SK-N-SH (cell line): ENCODE results near the gene CALHM1. TPM values are rescaled to one million over a fixed set of nuclear protein-coding genes. Genes with fewer than 3 reads are reported as not detected.

Experiments used
- CTCF ChIA-PET: fragments of 300-600, 350-600 bp; formaldehyde crosslinking; extraction: SDS; loops from one replicate; lab custom pipeline; 2021; lab: Yijun Ruan, JAX
- POLR2A ChIA-PET: fragments of 350-600 bp; sonication (Branson Sonifier 250); formaldehyde crosslinking; extraction: SDS; loops from one replicate; lab custom pipeline; 2020; ENCODE audit warnings: antibody characterized with exemption, inconsistent platforms; lab: Yijun Ruan, JAX
- DNase-seq: peaks from one replicate; pipeline ENCODE4 v3.0.0; 2012
- H2AFZ ChIP-seq: fragments of 200-600 bp; sonication (generic); 2 replicates; pipeline ENCODE4 v1.8.1; 2016; ENCODE audit warnings: antibody characterized with exemption, mild to moderate bottlenecking, low read depth
- H3F3A ChIP-seq: fragments of 200-600 bp; sonication (generic); replicated peaks from 2 replicates; pipeline ENCODE3; 2016; ENCODE audit warnings: antibody characterized with exemption, mild to moderate bottlenecking; ENCODE audit not compliant: insufficient read depth
- H3K27ac ChIP-seq, 2 experiments: fragments of 200-500 bp in 1 of 2; fragments of 200-600 bp in 1 of 2; sonication (Bioruptor generic) in 1 of 2; sonication (generic), shearing (Covaris generic) in 1 of 2; 2 replicates each; pipeline versions ENCODE4 v1.5.1 to v1.6.1; 2014 to 2016; ENCODE audit warnings: low read depth in 2 of 2, inconsistent platforms in 1 of 2, low read length in 1 of 2, mild to moderate bottlenecking in 1 of 2, mixed read lengths in 1 of 2
- H3K27me3 ChIP-seq: fragments of 200-600 bp; sonication (generic), shearing (Covaris generic); 2 replicates; pipeline ENCODE4 v1.6.1; 2016; ENCODE audit warnings: mixed run types; ENCODE audit not compliant: insufficient read depth
- H3K36me3 ChIP-seq, 2 experiments: fragments of 200-500 bp in 1 of 2; fragments of 200-600 bp in 1 of 2; sonication (Bioruptor generic) in 1 of 2; sonication (generic) in 1 of 2; replicated peaks in 1 of 2; 2 replicates each; pipeline versions ENCODE3 to v1.5.1; 2014 to 2016; ENCODE audit warnings: low read length in 1 of 2, mild to moderate bottlenecking in 1 of 2; ENCODE audit not compliant: insufficient read depth in 2 of 2, control insufficient read depth in 1 of 2
- H3K4me1 ChIP-seq, 2 experiments: fragments of 200-500 bp in 1 of 2; fragments of 200-600 bp in 1 of 2; sonication (Bioruptor generic) in 1 of 2; sonication (generic), shearing (Covaris generic) in 1 of 2; 2 replicates each; pipeline versions ENCODE4 v1.5.1 to v1.6.1; 2014 to 2016; ENCODE audit warnings: low read depth in 1 of 2, low read length in 1 of 2, mixed run types in 1 of 2; ENCODE audit not compliant: insufficient read depth in 2 of 2, control insufficient read depth in 1 of 2
- H3K4me2 ChIP-seq: fragments of 200-600 bp; sonication (generic), shearing (Covaris generic); 2 replicates; pipeline ENCODE4 v1.6.1; 2017; ENCODE audit warnings: mixed run types
- H3K4me3 ChIP-seq, 2 experiments: fragments of 200-500 bp in 1 of 2; fragments of 200-600 bp in 1 of 2; sonication (Bioruptor generic) in 1 of 2; sonication (generic), shearing (Covaris generic) in 1 of 2; 2 replicates each; pipeline versions ENCODE4 v1.5.1 to v1.8.1; 2014 to 2016; ENCODE audit warnings: low read depth in 2 of 2, inconsistent platforms in 1 of 2, low read length in 1 of 2, mild to moderate bottlenecking in 1 of 2, mixed read lengths in 1 of 2, moderate library complexity in 1 of 2
- H3K79me2 ChIP-seq: fragments of 200-600 bp; sonication (generic); 2 replicates; pipeline ENCODE4 v1.8.1; 2017; ENCODE audit warnings: mild to moderate bottlenecking; ENCODE audit not compliant: insufficient read depth
- H3K9ac ChIP-seq: fragments of 200-600 bp; sonication (generic); 2 replicates; pipeline ENCODE4 v1.6.1; 2017; ENCODE audit warnings: mixed run types
- H3K9me2 ChIP-seq: fragments of 200-600 bp; sonication (generic); 2 replicates; pipeline ENCODE4 v1.6.1; 2017; ENCODE audit warnings: mixed run types
- H3K9me3 ChIP-seq: fragments of 200-600 bp; sonication (generic); 2 replicates; pipeline ENCODE4 v1.6.1; 2017; ENCODE audit warnings: mixed run types, mild to moderate bottlenecking, moderate library complexity
- H4K20me1 ChIP-seq: fragments of 200-600 bp; sonication (generic); 2 replicates; pipeline ENCODE4 v1.6.1; 2017; ENCODE audit warnings: mild to moderate bottlenecking, mixed run types; ENCODE audit not compliant: insufficient read depth
- CHD2 ChIP-seq: fragments of 150-350 bp; IDR thresholded peaks from 2 replicates; pipeline ENCODE4 v1.6.1; 2018; ENCODE audit warnings: low read length; ENCODE audit not compliant: partially characterized antibody
- EP300 ChIP-seq, 2 experiments: IDR thresholded peaks; 2 replicates each; pipeline versions ENCODE4 v1.4.0 to v1.6.1; 2012; ENCODE audit warnings: borderline replicate concordance in 1 of 2, low read depth in 1 of 2, low read length in 1 of 2
- EZH2phosphoT487 ChIP-seq: fragments of 200-600 bp; sonication (generic); IDR thresholded peaks from 2 replicates; pipeline ENCODE4 v1.6.1; 2017; ENCODE audit warnings: low read depth, mixed run types, mild to moderate bottlenecking, antibody characterized with exemption, moderate library complexity, borderline replicate concordance
- FOXJ3 ChIP-seq: sonication (generic); formaldehyde crosslinking; IDR thresholded peaks from 2 replicates; pipeline ENCODE4 v1.5.1; 2020; ENCODE audit warnings: mild to moderate bottlenecking, missing genetic modification reagents
- FOXM1 ChIP-seq: IDR thresholded peaks from 2 replicates; pipeline ENCODE4 v1.4.0; 2012; ENCODE audit warnings: low read depth, mild to moderate bottlenecking
- MEF2A ChIP-seq: IDR thresholded peaks from 2 replicates; pipeline ENCODE4 v1.4.0; 2012; ENCODE audit warnings: low read depth, borderline replicate concordance
- MXI1 ChIP-seq: IDR thresholded peaks from 2 replicates; pipeline ENCODE4 v1.6.1; 2012; ENCODE audit warnings: mild to moderate bottlenecking, low read depth, low read length, improper control_type of control experiment
- POLR2AphosphoS5 ChIP-seq: IDR thresholded peaks from 2 replicates; pipeline ENCODE4 v1.6.1; 2012; ENCODE audit warnings: low read depth, low read length
- TCF12 ChIP-seq: IDR thresholded peaks from 2 replicates; pipeline ENCODE4 v1.4.0; 2012
- WGBS: methylation state at CpG from one replicate; pipeline ENCODE4 v1.1.6; 2017; ENCODE audit warnings: low lambda C conversion rate; 5-methylcytosine and 5-hydroxymethylcytosine counted together
- polyA plus RNA-seq, 3 experiments: library from polyadenylated mRNA; depleted of rRNA; stranded (reverse); fragments of >200 nt; gene quantifications; 2 replicates each; pipeline ENCODE4 v1.2.3, GENCODE V29; 2012
- TF ChIP-seq, protein P1 (sequence below): fragments of 150-350 bp; IDR thresholded peaks from 2 replicates; pipeline ENCODE4 v1.6.1; 2016; ENCODE audit warnings: mild to moderate bottlenecking, low read depth, low read length
- TF ChIP-seq, protein P2 (sequence below): IDR thresholded peaks from 2 replicates; pipeline ENCODE4 v1.4.0; 2012; ENCODE audit warnings: low read depth
- TF ChIP-seq, protein P3 (sequence below): IDR thresholded peaks from 2 replicates; pipeline ENCODE4 v1.4.0; 2012; ENCODE audit warnings: low read depth, borderline replicate concordance
- TF ChIP-seq, protein P4 (sequence below): fragments of 200-600 bp; sonication (generic); IDR thresholded peaks from 2 replicates; pipeline ENCODE4 v1.6.1; 2017; ENCODE audit warnings: antibody characterized with exemption, mild to moderate bottlenecking, moderate library complexity

CALHM1 gene
- polyA plus RNA-seq, 1 of the 3 experiments (the other 2 are of a cell fraction): not detected

DNA sequence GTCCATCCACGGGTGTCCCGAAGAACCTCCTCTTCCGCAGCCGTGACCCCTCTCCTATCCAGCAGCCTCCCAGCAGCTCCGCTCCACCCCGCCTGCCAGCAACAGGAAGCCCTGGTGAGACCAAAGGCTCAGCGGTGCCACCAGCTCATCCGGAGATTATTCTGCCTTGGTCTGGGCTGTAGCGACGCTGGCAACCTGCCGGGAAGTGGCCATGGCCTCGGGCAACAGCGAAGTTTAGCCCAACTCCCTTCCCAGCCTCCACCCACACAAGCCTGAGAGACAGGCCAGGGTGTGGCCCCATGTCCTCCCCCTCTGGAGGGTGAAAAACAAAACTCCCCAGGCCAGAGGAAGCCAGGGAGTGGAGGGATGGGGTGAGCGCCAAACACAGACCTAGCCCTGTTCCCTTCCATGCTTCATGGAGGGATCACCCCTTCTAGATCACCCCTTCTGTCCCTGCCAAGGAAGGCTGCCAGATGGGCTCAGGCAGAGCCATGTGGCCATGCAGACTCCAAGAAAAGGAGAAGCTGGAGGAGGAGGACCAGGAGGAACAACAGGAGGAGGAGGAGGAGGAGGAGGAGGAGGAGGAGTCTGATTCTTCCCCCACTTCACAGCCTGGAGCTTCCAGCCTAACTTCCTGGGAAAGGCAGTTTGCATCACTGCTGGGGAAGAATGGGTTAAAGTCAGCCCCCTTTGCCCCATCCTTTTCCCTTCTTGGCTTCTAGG is 7.4 kb downstream of the CALHM1 start (continued):
- TF ChIP-seq, protein P1, sequence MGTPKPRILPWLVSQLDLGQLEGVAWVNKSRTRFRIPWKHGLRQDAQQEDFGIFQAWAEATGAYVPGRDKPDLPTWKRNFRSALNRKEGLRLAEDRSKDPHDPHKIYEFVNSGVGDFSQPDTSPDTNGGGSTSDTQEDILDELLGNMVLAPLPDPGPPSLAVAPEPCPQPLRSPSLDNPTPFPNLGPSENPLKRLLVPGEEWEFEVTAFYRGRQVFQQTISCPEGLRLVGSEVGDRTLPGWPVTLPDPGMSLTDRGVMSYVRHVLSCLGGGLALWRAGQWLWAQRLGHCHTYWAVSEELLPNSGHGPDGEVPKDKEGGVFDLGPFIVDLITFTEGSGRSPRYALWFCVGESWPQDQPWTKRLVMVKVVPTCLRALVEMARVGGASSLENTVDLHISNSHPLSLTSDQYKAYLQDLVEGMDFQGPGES: no peak
- TF ChIP-seq CHD2: no peak

DNA sequence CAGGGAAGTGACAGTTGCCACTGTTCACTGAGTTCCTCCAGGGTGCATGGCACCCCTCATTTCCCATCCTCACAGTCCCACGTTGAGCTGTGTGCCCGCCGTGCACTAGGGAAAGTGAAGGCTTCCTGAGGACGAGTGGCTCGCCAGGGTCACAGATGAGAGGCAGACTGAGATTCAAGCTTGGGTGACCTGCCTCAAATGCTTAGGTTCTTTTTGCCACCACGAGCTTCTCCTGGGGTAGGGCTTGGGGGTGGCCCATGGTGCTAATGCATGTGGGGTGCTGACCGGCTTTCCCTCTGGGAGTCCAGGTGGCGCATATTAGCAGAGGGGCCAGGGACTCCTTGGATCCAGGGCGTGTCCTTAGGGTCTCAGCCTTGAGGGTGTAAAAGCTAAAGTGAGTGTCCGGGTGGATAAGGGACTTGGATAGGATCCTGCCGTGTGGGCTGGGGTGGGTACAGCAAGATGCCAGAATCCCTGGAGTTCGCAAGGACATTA is 8.5 kb downstream of the CALHM1 start:
- Histone ChIP-seq H3K4me3 (no peak overlapping the region), H3K4me1 (peaks cover 0 to 18% of the 10 kb centered on the region in 2 experiments; a peak in 1 of 4 replicates), H3K9me2 (no peaks in the 10 kb centered on the region), H4K20me1 (no peaks in the 10 kb centered on the region), H3K9ac (no peak overlapping the region), H3K27ac (no peak overlapping the region; a peak in 1 of 4 replicates), H2AFZ (no peak overlapping the region), H3K36me3 (peaks cover 21 to 23% of the 10 kb centered on the region in 2 experiments), H3K27me3 (no peaks in the 10 kb centered on the region), H3K4me2 (no peak overlapping the region), H3K9me3 (no peaks in the 10 kb centered on the region), H3K79me2 (no peaks in the 10 kb centered on the region), H3F3A (peaks cover 5% of the 10 kb centered on the region)
- WGBS: 98% methylated on average over 9 of the region's 12 CpGs
- CTCF ChIA-PET: interaction anchor here (0.5 to 2.4 kb wide), 5 partner anchors 27 to 149 kb away, joined by 3 to 19 read pairs (median 5); no protein-coding TSS in a partner anchor
- POLR2A ChIA-PET: no interaction called here
- DNase-seq: no peak
- 0 out of 2 replicates have a peak, but pooled peaks have one; percentile 8 for TF ChIP-seq POLR2AphosphoS5
- TF ChIP-seq, protein P2, sequence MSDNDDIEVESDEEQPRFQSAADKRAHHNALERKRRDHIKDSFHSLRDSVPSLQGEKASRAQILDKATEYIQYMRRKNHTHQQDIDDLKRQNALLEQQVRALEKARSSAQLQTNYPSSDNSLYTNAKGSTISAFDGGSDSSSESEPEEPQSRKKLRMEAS: no peak

DNA sequence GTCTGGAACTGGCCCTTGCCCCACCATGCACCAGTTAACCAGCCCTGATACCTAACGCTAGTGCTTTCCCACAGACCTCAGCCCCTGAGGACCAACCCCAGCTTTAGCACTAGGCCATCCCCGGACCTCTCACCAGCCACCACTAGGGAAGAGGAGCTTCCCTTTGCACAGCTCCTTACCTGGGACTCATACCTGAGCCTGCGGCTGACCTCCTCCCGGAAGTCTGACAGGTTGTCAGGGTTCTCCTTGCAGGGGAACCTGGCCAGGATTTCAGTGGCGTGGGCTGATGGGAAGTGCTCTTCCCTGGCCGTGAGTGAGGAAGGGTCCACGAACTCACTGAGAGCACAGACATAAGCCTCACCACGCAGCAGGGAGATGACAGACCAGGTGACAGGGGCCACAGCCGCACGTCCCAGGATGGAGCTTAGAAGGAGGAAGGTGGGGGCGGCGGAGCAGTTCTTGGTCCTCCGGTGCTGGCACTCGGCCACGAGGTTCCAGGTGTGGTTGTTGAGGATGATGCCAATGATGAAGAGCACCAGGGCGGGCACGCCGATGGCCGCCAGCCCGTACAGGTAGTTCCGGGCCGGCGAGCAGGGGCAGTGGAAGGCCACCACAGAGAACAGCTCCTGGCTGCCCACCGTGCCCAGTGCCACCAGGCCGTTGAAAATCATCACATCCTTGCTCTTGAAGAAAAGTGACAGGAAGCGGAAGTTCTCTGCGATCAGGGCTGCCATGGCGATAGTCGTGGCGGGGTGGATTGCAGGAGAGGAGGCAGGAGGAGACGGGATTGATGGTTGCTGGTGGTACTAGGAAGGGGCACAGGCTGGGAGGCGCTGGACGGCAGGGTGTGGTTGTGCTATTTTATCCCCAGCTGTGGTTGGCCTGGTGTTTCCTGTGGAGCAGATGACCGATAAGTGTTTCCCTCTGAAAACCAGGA is 9.2 kb downstream of the CALHM1 start:
- H2AFZ ChIP-seq: no peak overlapping the region
- no peak for TF ChIP-seq FOXJ3
- TF ChIP-seq, protein P1: no peak
- TF ChIP-seq EZH2phosphoT487: no peak
- TF ChIP-seq MEF2A: no peak
- TF ChIP-seq FOXM1: no peak
- TF ChIP-seq, protein P3, sequence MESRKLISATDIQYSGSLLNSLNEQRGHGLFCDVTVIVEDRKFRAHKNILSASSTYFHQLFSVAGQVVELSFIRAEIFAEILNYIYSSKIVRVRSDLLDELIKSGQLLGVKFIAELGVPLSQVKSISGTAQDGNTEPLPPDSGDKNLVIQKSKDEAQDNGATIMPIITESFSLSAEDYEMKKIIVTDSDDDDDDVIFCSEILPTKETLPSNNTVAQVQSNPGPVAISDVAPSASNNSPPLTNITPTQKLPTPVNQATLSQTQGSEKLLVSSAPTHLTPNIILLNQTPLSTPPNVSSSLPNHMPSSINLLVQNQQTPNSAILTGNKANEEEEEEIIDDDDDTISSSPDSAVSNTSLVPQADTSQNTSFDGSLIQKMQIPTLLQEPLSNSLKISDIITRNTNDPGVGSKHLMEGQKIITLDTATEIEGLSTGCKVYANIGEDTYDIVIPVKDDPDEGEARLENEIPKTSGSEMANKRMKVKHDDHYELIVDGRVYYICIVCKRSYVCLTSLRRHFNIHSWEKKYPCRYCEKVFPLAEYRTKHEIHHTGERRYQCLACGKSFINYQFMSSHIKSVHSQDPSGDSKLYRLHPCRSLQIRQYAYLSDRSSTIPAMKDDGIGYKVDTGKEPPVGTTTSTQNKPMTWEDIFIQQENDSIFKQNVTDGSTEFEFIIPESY: no peak
- no peak for TF ChIP-seq TCF12
- TF ChIP-seq MXI1: no peak
- no peak for TF ChIP-seq CHD2
- TF ChIP-seq EP300 (IDR thresholded peaks at IDR 0.05; ENCODE audit: borderline replicate concordance in 1 of 2, low read depth in 1 of 2, low read length in 1 of 2): no peak
- TF ChIP-seq, protein P4, sequence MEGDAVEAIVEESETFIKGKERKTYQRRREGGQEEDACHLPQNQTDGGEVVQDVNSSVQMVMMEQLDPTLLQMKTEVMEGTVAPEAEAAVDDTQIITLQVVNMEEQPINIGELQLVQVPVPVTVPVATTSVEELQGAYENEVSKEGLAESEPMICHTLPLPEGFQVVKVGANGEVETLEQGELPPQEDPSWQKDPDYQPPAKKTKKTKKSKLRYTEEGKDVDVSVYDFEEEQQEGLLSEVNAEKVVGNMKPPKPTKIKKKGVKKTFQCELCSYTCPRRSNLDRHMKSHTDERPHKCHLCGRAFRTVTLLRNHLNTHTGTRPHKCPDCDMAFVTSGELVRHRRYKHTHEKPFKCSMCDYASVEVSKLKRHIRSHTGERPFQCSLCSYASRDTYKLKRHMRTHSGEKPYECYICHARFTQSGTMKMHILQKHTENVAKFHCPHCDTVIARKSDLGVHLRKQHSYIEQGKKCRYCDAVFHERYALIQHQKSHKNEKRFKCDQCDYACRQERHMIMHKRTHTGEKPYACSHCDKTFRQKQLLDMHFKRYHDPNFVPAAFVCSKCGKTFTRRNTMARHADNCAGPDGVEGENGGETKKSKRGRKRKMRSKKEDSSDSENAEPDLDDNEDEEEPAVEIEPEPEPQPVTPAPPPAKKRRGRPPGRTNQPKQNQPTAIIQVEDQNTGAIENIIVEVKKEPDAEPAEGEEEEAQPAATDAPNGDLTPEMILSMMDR: no peak

More for the DNA sequence above, 9.2 kb downstream of the CALHM1 start:
- WGBS: 94% methylated on average over 25 of the region's 34 CpGs
- Histone ChIP-seq H3K4me2 (no peak overlapping the region), H3K27ac (no peak overlapping the region), H3K79me2 (no peaks in the 10 kb centered on the region), H3K9me2 (no peaks in the 10 kb centered on the region), H3K9ac (no peak overlapping the region), H4K20me1 (no peaks in the 10 kb centered on the region), H3K9me3 (no peaks in the 10 kb centered on the region), H3K4me1 (peaks cover 0 to 18% of the 10 kb centered on the region in 2 experiments; a peak in 1 of 4 replicates), H3K4me3 (no peak overlapping the region), H3K27me3 (no peaks in the 10 kb centered on the region), H3F3A (peaks cover 5% of the 10 kb centered on the region), H3K36me3 (peaks cover 29 to 31% of the 10 kb centered on the region in 2 experiments)
- POLR2A ChIA-PET: interaction anchor here (1.2 kb wide), 1 partner anchor 13 kb away, joined by 3 read pairs; no protein-coding TSS in a partner anchor
- DNase-seq: no peak
- CTCF ChIA-PET: interaction anchor here (0.5 to 2.4 kb wide), 4 partner anchors 32 to 150 kb away, joined by 3 to 19 read pairs (median 4); no protein-coding TSS in a partner anchor
